Adrenal gland (tissue), 12 donors: Measurements from ENCODE around the gene MUC21. TPM values are rescaled to one million over a fixed set of nuclear protein-coding genes. Genes with fewer than 3 reads are reported as not detected.

Source experiments
- DNase-seq, 7 donors: peaks; one replicate each; pipeline ENCODE4 v3.0.0-alpha.2; 2019 to 2020
- H3K27ac ChIP-seq, 5 donors: fragments of 200-600 bp; sonication (generic) in 4 of 5; 1 replicate in 3 of 5; 2 replicates in 2 of 5; pipeline versions ENCODE4 v1.5.1 to v1.8.0; 2016 to 2020; ENCODE audit warnings: mild to moderate bottlenecking in 1 of 5
- H3K27me3 ChIP-seq: fragments of 200-600 bp; 2 replicates; pipeline ENCODE4 v1.8.0; 2021
- H3K36me3 ChIP-seq, 2 donors: fragments of 200-600 bp; replicated peaks in 1 of 2; 1 replicate in 1 of 2; 2 replicates in 1 of 2; pipeline versions ENCODE4 v1.5.1 to v1.8.0; 2018 to 2022
- H3K4me1 ChIP-seq, 2 donors: fragments of 200-600 bp; replicated peaks in 1 of 2; 1 replicate in 1 of 2; 2 replicates in 1 of 2; pipeline versions ENCODE4 v1.5.1 to v1.8.0; 2018 to 2021
- H3K4me3 ChIP-seq, 4 donors: fragments of 200-600 bp; sonication (generic) in 3 of 4; one replicate each; pipeline ENCODE4 v1.5.1; 2016 to 2018
- H3K9me3 ChIP-seq, 3 donors: fragments of 200-600 bp; sonication (generic) in 1 of 3; replicated peaks in 1 of 3; 1 replicate in 2 of 3; 2 replicates in 1 of 3; pipeline versions ENCODE4 v1.5.1 to v1.8.0; 2016 to 2021
- POLR2A ChIP-seq, 2 donors: fragments of 450-650 bp; IDR thresholded peaks; one replicate each; pipeline ENCODE4 v1.6.1; 2017; ENCODE audit warnings: antibody characterized with exemption in 2 of 2, mild to moderate bottlenecking in 2 of 2, moderate library complexity in 1 of 2
- WGBS, 4 donors: extraction: QIAGEN DNeasy Blood & Tissue Kit in 2 of 4; methylation state at CpG; one replicate each; pipeline versions ENCODE4 v1.1.5 to v1.1.7; 2013 to 2017; 5-methylcytosine and 5-hydroxymethylcytosine counted together
- intact Hi-C, 2 donors: fragments of 100-400 bp; cut with DNase I; formaldehyde crosslinking; loops; one replicate each; pipeline versions ENCODE4 v1.14.1 to v1.15.0; 2022 to 2023
- polyA plus RNA-seq, 3 donors: library from polyadenylated mRNA; stranded (reverse); fragments of 200-250 nt in 2 of 3; fragments of 350-450 nt in 1 of 3; fragmentation: Illumina TruSeq in 1 of 3; extraction: RNeasy Lipid Tissue Mini Kit (QIAGEN cat#74804) in 1 of 3; gene quantifications; one replicate each; pipeline ENCODE4 v1.2.3, GENCODE V29; 2013 to 2014
- total RNA-seq, 9 donors: library from RNA; depleted of rRNA in 4 of 9; stranded (reverse); fragments of >200 nt in 4 of 9; fragments of 120-200 nt in 1 of 9; fragmentation: NEBNext Ultra II Directional in 1 of 9; extraction: Animal tissue kit (Norgen Biotek cat#: 25700) in 1 of 9; gene quantifications; one replicate each; pipeline versions ENCODE4 v1.1.0 to v1.2.4, GENCODE V29; 2013 to 2023
- TF ChIP-seq, protein P1 (sequence below), 6 experiments: fragments of 450-650 bp in 4 of 6; fragments of 200-600 bp in 2 of 6; sonication (generic) in 1 of 6; IDR thresholded peaks; 1 replicate in 5 of 6; 2 replicates in 1 of 6; pipeline versions ENCODE4 v1.5.1 to v1.8.0; 2016 to 2021; ENCODE audit warnings: antibody characterized with exemption in 6 of 6, mild to moderate bottlenecking in 2 of 6, moderate library complexity in 1 of 6
- donor health status: healthy with polysubstance abuse.
- donor health status: Bipolar disorder and iron deficiency.
- donor health status: DM: yes; HTN: yes; CAD: no.
- donor health status: DM: no; HTN: no; CAD: no.
- donor health status: DM: no; HTN: no; CAD: no.
- donor health status: DM: yes; HTN: yes; CAD: no.

MUC21 gene
- total and polyA plus RNA-seq, 12 donors = 0.16 to 0.34 TPM; not detected in 10

DNA sequence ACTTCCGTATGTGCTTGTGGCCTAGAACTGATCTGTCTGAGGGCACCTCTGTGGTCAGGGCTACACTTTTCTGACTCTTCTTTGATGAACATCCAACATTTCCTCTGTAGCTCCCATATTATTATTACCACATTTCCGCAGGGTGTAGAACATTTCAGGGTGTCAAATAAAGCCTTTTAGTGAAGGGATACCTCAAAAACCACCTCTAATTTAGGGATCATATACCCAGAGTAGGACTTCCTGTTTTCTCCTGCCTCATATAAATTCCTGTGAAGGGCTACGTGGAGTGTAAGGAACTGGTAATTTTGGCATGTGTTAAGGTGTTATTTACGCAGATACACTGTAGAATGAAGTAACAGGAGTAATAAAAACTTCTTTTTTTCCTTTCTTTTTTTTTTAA, 21.3 kb downstream of the MUC21 start:
- Histone ChIP-seq H3K27ac (no peak overlapping the region), H3K4me3 (no peak overlapping the region), H3K27me3 (no peaks in the 10 kb centered on the region), H3K4me1 (no peaks in the 10 kb centered on the region), H3K36me3 (no peaks in the 10 kb centered on the region), H3K9me3 (no peaks in the 10 kb centered on the region)
- no peak for DNase-seq
- WGBS, 4 donors = 72 to 78% (median 75%) methylated on average over 4 of the region's 4 CpGs
- intact Hi-C loops = no loop called here
- TF ChIP-seq, protein P1, sequence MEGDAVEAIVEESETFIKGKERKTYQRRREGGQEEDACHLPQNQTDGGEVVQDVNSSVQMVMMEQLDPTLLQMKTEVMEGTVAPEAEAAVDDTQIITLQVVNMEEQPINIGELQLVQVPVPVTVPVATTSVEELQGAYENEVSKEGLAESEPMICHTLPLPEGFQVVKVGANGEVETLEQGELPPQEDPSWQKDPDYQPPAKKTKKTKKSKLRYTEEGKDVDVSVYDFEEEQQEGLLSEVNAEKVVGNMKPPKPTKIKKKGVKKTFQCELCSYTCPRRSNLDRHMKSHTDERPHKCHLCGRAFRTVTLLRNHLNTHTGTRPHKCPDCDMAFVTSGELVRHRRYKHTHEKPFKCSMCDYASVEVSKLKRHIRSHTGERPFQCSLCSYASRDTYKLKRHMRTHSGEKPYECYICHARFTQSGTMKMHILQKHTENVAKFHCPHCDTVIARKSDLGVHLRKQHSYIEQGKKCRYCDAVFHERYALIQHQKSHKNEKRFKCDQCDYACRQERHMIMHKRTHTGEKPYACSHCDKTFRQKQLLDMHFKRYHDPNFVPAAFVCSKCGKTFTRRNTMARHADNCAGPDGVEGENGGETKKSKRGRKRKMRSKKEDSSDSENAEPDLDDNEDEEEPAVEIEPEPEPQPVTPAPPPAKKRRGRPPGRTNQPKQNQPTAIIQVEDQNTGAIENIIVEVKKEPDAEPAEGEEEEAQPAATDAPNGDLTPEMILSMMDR (IDR thresholded peaks at IDR 0.05) = no peak
- TF ChIP-seq POLR2A (IDR thresholded peaks at IDR 0.05) = no peak

DNA sequence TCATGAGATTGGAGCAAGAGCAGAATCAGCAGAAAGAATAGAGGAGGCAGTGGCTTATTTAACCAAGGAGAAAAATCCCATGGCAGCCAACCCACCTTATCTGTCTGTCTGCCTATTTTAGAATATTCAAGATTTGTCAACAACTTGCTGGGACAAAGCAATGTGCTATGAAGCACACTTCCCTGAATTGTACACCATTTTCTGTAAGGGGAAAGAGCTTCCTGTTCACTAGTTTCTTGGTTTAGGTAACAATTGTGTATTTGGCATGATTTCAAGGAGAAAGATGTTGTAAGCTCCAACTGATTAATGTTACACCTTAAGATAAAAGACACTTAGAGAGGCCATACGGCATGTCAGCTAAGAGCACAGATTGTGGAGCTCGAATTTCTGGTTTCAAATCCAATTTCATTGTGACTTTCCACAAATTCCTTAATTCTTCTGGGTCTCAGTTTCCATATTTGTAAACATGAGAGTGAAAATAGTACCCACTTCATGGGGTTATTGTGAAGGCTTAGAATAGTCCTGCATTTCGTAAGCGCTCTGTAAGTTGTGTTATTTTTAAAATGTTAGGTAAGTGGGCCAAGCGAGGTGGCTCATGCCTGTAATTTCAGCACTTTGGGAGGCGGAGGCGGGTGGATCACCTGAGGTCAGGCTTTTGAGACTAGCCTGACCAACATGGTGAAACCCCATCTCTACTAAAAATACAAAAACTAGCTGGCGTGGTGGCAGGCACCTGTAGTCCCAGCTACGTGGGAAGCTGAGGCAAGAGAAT, 21.9 kb downstream of the MUC21 start:
- Histone ChIP-seq H3K4me3 (no peak overlapping the region), H3K27me3 (no peaks in the 10 kb centered on the region), H3K9me3 (no peaks in the 10 kb centered on the region), H3K36me3 (no peaks in the 10 kb centered on the region), H3K4me1 (no peaks in the 10 kb centered on the region), H3K27ac (no peak overlapping the region)
- TF ChIP-seq, protein P1 (IDR thresholded peaks at IDR 0.05) = no peak
- TF ChIP-seq POLR2A (IDR thresholded peaks at IDR 0.05) = no peak
- 81 to 91% (median 85%) methylated on average over 9 of the region's 9 CpGs for WGBS, 4 donors
- no peak for DNase-seq
- intact Hi-C loops = no loop called here

DNA sequence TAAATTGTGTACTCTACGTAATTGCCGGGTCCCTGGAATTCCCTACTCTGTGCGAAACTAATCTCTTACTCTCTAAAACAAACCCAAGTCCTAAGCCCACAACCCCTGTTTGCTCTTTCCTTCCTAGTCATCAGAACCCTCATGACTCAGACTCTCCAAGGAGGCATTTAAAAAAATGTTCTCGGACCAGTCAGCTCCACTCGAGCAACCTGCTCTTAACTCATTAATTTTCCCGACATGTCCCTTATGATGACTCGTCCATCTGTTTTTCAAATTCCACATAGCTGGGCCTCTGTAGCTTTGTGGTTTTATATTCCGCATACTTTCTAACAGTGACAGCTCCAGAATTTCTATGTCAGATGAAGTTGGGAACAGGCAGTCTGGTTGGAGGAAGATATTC, 24.2 kb downstream of the MUC21 start:
- Histone ChIP-seq H3K36me3 (no peaks in the 10 kb centered on the region), H3K27me3 (no peaks in the 10 kb centered on the region), H3K27ac (no peak overlapping the region), H3K9me3 (no peaks in the 10 kb centered on the region), H3K4me1 (no peaks in the 10 kb centered on the region), H3K4me3 (no peak overlapping the region)
- intact Hi-C loops = no loop called here
- TF ChIP-seq POLR2A (IDR thresholded peaks at IDR 0.05) = no peak
- TF ChIP-seq, protein P1 (IDR thresholded peaks at IDR 0.05) = no peak
- WGBS, 4 donors = 59 to 69% (median 61%) methylated on average over 8 of the region's 8 CpGs
- DNase-seq = no peak

- Histone ChIP-seq H3K4me1 (no peaks in the 10 kb centered on the region), H3K27me3 (no peaks in the 10 kb centered on the region), H3K4me3 (no peak overlapping the region), H3K9me3 (no peaks in the 10 kb centered on the region), H3K27ac (no peak overlapping the region), H3K36me3 (no peaks in the 10 kb centered on the region)
- intact Hi-C loops = no loop called here
- 54 to 69% (median 63%) methylated on average over 4 of the region's 4 CpGs for WGBS, 4 donors
- TF ChIP-seq, protein P1 (IDR thresholded peaks at IDR 0.05) = no peak
- no peak for TF ChIP-seq POLR2A (IDR thresholded peaks at IDR 0.05)
- DNase-seq = no peak
Observed at GRCh38 chr6:31008165-31008564, 24.6 kb downstream of the MUC21 start.
